SU-DHL-6 (cell line): ENCODE data around the gene INPP5A.

Experiments used
- H2AFZ ChIP-seq: fragments of 200-600 bp; sonication (generic); 2 replicates; pipeline ENCODE4 v1.6.1; 2014; ENCODE audit warnings: low read depth, mild to moderate bottlenecking, moderate library complexity, mixed read lengths, antibody characterized with exemption, low read length; ENCODE audit not compliant: severe bottlenecking
- H3F3A ChIP-seq: fragments of 200-600 bp; shearing (Covaris generic); 2 replicates; pipeline ENCODE4 v1.6.0; 2016; ENCODE audit warnings: antibody characterized with exemption, mild to moderate bottlenecking; ENCODE audit not compliant: insufficient read depth
- H3K27ac ChIP-seq: fragments of 200-600 bp; sonication (generic); 2 replicates; pipeline ENCODE4 v1.5.1; 2016; ENCODE audit warnings: low read depth, mild to moderate bottlenecking, low read length, moderate library complexity, mixed read lengths
- H3K27me3 ChIP-seq: fragments of 200-600 bp; sonication (generic), shearing (Covaris generic); 2 replicates; pipeline ENCODE4 v1.6.0; 2014; ENCODE audit warnings: mild to moderate bottlenecking, low read length
- H3K36me3 ChIP-seq: fragments of 200-600 bp; sonication (generic); 2 replicates; pipeline ENCODE4 v1.6.1; 2014; ENCODE audit warnings: mild to moderate bottlenecking, low read length, mixed read lengths
- H3K4me2 ChIP-seq: fragments of 300-600, 200-600 bp; shearing (Covaris generic), sonication (generic); 2 replicates; pipeline ENCODE4 v1.6.0; 2014; ENCODE audit warnings: low read length, low read depth, mild to moderate bottlenecking; ENCODE audit not compliant: poor library complexity, severe bottlenecking
- H3K4me3 ChIP-seq: fragments of 200-600 bp; sonication (generic); 2 replicates; pipeline ENCODE4 v1.5.1; 2014; ENCODE audit warnings: antibody characterized with exemption, low read length, mild to moderate bottlenecking, mixed read lengths; ENCODE audit not compliant: insufficient read depth, poor library complexity, severe bottlenecking
- H3K79me2 ChIP-seq: fragments of 200-600 bp; sonication (generic); 2 replicates; pipeline ENCODE4 v1.6.1; 2014; ENCODE audit warnings: mild to moderate bottlenecking, low read length, moderate library complexity; ENCODE audit not compliant: insufficient read depth
- H3K9ac ChIP-seq: fragments of 200-600 bp; sonication (generic); 2 replicates; pipeline ENCODE4 v1.7.0; 2014; ENCODE audit warnings: mild to moderate bottlenecking, low read length
- H3K9me2 ChIP-seq: fragments of 200-600 bp; sonication (generic); replicated peaks from 2 replicates; pipeline ENCODE4 v1.6.1; 2014; ENCODE audit warnings: low read length; ENCODE audit not compliant: insufficient read depth
- H3K9me3 ChIP-seq: fragments of 200-600 bp; sonication (generic); 2 replicates; pipeline ENCODE4 v1.6.1; 2014; ENCODE audit warnings: low read length, mixed read lengths; ENCODE audit not compliant: insufficient read depth
- H4K20me1 ChIP-seq: fragments of 200-600 bp; sonication (generic); 2 replicates; pipeline ENCODE4 v1.6.1; 2014; ENCODE audit warnings: low read depth, mild to moderate bottlenecking, antibody characterized with exemption, low read length, moderate library complexity, mixed read lengths
- CTCF ChIP-seq: fragments of 200-600 bp; sonication (generic); IDR thresholded peaks from one replicate; pipeline ENCODE4 v1.5.1; 2017; ENCODE audit warnings: antibody characterized with exemption, mild to moderate bottlenecking, low read length, moderate library complexity; ENCODE audit not compliant: insufficient read depth, poor library complexity, severe bottlenecking
- EZH2phosphoT487 ChIP-seq: fragments of 200-600 bp; sonication (generic), shearing (Covaris generic); conservative IDR thresholded peaks from 2 replicates; pipeline ENCODE4 v1.6.1; 2018; ENCODE audit warnings: mild to moderate bottlenecking, antibody characterized with exemption, low read length, moderate library complexity, mixed read lengths

Gene INPP5A

GRCh38 chr10:132582137-132582536 is 44.5 kb downstream of the INPP5A start:
- Histone ChIP-seq H3K9me2 (no peaks in the 10 kb centered on the region), H3K4me2 (no peak overlapping the region), H2AFZ (no peak overlapping the region), H3K9me3 (no peaks in the 10 kb centered on the region), H3K4me3 (no peak overlapping the region), H3K36me3 (no peaks in the 10 kb centered on the region), H3K27me3 (no peaks in the 10 kb centered on the region), H3F3A (no peaks in the 10 kb centered on the region), H3K27ac (no peak overlapping the region), H3K79me2 (no peaks in the 10 kb centered on the region), H4K20me1 (no peaks in the 10 kb centered on the region), H3K9ac (no peak overlapping the region)
- TF ChIP-seq CTCF (no peak), EZH2phosphoT487 (no peak)

- Histone ChIP-seq H3K36me3 (no peaks in the 10 kb centered on the region), H3K79me2 (no peaks in the 10 kb centered on the region), H3K27me3 (no peaks in the 10 kb centered on the region), H3K9me3 (no peaks in the 10 kb centered on the region), H3K4me3 (no peak overlapping the region), H3K9me2 (no peaks in the 10 kb centered on the region), H3K9ac (no peak overlapping the region), H2AFZ (no peak overlapping the region), H3K27ac (no peak overlapping the region), H3K4me2 (no peak overlapping the region), H4K20me1 (no peaks in the 10 kb centered on the region), H3F3A (no peaks in the 10 kb centered on the region)
- TF ChIP-seq CTCF (no peak), EZH2phosphoT487 (no peak)
Measured at GRCh38 chr10:132582771-132583170, 45.2 kb downstream of the INPP5A start.

GRCh38 chr10:132583456-132583855 is 45.9 kb downstream of the INPP5A start:
- no peak overlapping the region for H2AFZ ChIP-seq
- no peaks in the 10 kb centered on the region for H3F3A ChIP-seq
- no peak overlapping the region for H3K4me3 ChIP-seq
- H3K9ac ChIP-seq = no peak overlapping the region
- H3K79me2 ChIP-seq = no peaks in the 10 kb centered on the region
- H3K9me3 ChIP-seq = no peaks in the 10 kb centered on the region
- H3K27ac ChIP-seq = no peak overlapping the region
- no peaks in the 10 kb centered on the region for H3K27me3 ChIP-seq
- no peak for TF ChIP-seq CTCF
- no peak for TF ChIP-seq EZH2phosphoT487
- no peaks in the 10 kb centered on the region for H3K9me2 ChIP-seq
- H3K36me3 ChIP-seq = no peaks in the 10 kb centered on the region
- H3K4me2 ChIP-seq = no peak overlapping the region
- no peaks in the 10 kb centered on the region for H4K20me1 ChIP-seq
